Spleen (tissue), 7 donors: Measurements from ENCODE around the gene ERCC3.

ENCODE experiments used
- CTCF ChIP-seq, 11 experiments: fragments of 200-600 bp in 7 of 11; fragments of 450-650 bp in 4 of 11; sonication (generic) in 4 of 11; IDR thresholded peaks in 8 of 11; conservative IDR thresholded peaks in 3 of 11; 1 replicate in 7 of 11; 2 replicates in 4 of 11; pipeline versions ENCODE4 v1.4.0 to v1.8.0; 2016 to 2021; ENCODE audit warnings: antibody characterized with exemption in 11 of 11, inconsistent platforms in 4 of 11, mild to moderate bottlenecking in 1 of 11
- POLR2AphosphoS5 ChIP-seq, 3 donors: sonication (generic); formaldehyde crosslinking; IDR thresholded peaks; one replicate each; pipeline ENCODE4 v1.5.1; 2017; ENCODE audit warnings: antibody characterized with exemption in 3 of 3
- donor health status: DM: no; HTN: no; CAD: no; lungs with moderate emphysema.
- donor health status: DM: no; HTN: no; CAD: no.
- donor health status: DM: no; HTN: no; CAD: no.

GRCh38 chr2:127254386-127254981, 39.5 kb downstream of the ERCC3 start:
- no peak for TF ChIP-seq POLR2AphosphoS5 (IDR thresholded peaks at IDR 0.05)
- no peak for TF ChIP-seq CTCF (IDR thresholded peaks at IDR 0.05 in 8 of 11, conservative IDR thresholded peaks at IDR 0.05 in 3 of 11)
